Panc1 (cell line): ENCODE measurements around the gene SAMD9L. TPM values are rescaled to one million over a fixed set of nuclear protein-coding genes. Genes with fewer than 3 reads are reported as not detected.

Experiments used
- ATAC-seq: fragments of 200-7000 bp; cut with Tn5 transposase; 2 replicates; pipeline ENCODE4 v1.9.1; 2020; ENCODE audit warnings: mild to moderate bottlenecking, moderate library complexity
- BruUV-seq: library from RNA; stranded (reverse); fragments of 400-500 nt; replicated peaks from 2 replicates; lab custom pipeline; 2021; lab: Mats Ljungman, UMichigan
- CTCF ChIA-PET: fragments of 300-600 bp; sonication (Branson Sonifier 250); formaldehyde crosslinking; loops from one replicate; lab custom pipeline; 2022; ENCODE audit warnings: antibody characterized with exemption; lab: Charles Lee
- POLR2A ChIA-PET: fragments of 300-600 bp; sonication (Branson Sonifier 250); formaldehyde crosslinking; loops from one replicate; lab custom pipeline; 2022; ENCODE audit warnings: antibody characterized with exemption; lab: Charles Lee
- DNase-seq: peaks from one replicate; pipeline ENCODE4 v3.0.0-alpha.2; 2010; ENCODE audit warnings: low read depth, low spot score
- H3K27ac ChIP-seq: 2 replicates; pipeline ENCODE4 v1.5.1; 2011; ENCODE audit warnings: mild to moderate bottlenecking, low read length, inconsistent platforms
- H3K27me3 ChIP-seq: fragments of 200-500 bp; sonication (Bioruptor generic); 2 replicates; pipeline ENCODE4 v1.6.0; 2014; ENCODE audit warnings: low read length, inconsistent platforms; ENCODE audit not compliant: control insufficient read depth, insufficient read depth
- H3K36me3 ChIP-seq: fragments of 200-500 bp; sonication (Bioruptor generic); 2 replicates; pipeline ENCODE4 v1.5.1; 2014; ENCODE audit warnings: inconsistent platforms, mild to moderate bottlenecking, low read length, moderate library complexity; ENCODE audit not compliant: control insufficient read depth, insufficient read depth
- H3K4me1 ChIP-seq: 2 replicates; pipeline ENCODE4 v1.5.1; 2011; ENCODE audit warnings: inconsistent platforms, mild to moderate bottlenecking, low read length, moderate library complexity; ENCODE audit not compliant: control insufficient read depth, insufficient read depth
- H3K4me3 ChIP-seq, 2 experiments: 2 replicates each; pipeline ENCODE4 v1.5.1; 2011 to 2012; ENCODE audit warnings: low read depth in 2 of 2, low read length in 2 of 2, mild to moderate bottlenecking in 2 of 2, inconsistent platforms in 1 of 2, moderate library complexity in 1 of 2
- H3K9me3 ChIP-seq: fragments of 200-500 bp; sonication (Bioruptor generic); 2 replicates; pipeline ENCODE4 v1.5.1; 2014; ENCODE audit warnings: low read depth, mild to moderate bottlenecking, inconsistent platforms, low read length, moderate library complexity; ENCODE audit not compliant: control insufficient read depth, insufficient read depth
- POLR2AphosphoS5 ChIP-seq: IDR thresholded peaks from 2 replicates; pipeline ENCODE4 v1.6.1; 2012; ENCODE audit warnings: mild to moderate bottlenecking, low read depth, low read length, moderate library complexity
- SIN3A ChIP-seq: IDR thresholded peaks from 2 replicates; pipeline ENCODE4 v1.6.1; 2012; ENCODE audit warnings: low read depth, mild to moderate bottlenecking, low read length, moderate library complexity, borderline replicate concordance; ENCODE audit not compliant: insufficient read depth
- TCF7L2 ChIP-seq: IDR thresholded peaks from 2 replicates; pipeline ENCODE4 v1.6.1; 2011; ENCODE audit warnings: mild to moderate bottlenecking, low read depth, low read length, inconsistent platforms
- in situ Hi-C: cut with HindIII; loops from 2 replicates; pipeline ENCODE4 v1.10.0; 2016; ENCODE audit warnings: low sequenced_read_pairs, low pct_unique_long_range_greater_than_20kb
- intact Hi-C: fragments of 100-400 bp; cut with micrococcal nuclease; formaldehyde crosslinking; loops from one replicate; pipeline ENCODE4 v1.10.0; 2022; ENCODE audit not compliant: unreplicated experiment
- total RNA-seq: library from RNA; stranded (reverse); gene quantifications from one replicate; pipeline ENCODE4 v1.2.1, GENCODE V29; 2021; ENCODE audit not compliant: unreplicated experiment
- TF ChIP-seq, protein P1 (sequence below): fragments of 450-650 bp; IDR thresholded peaks from 2 replicates; pipeline ENCODE4 v1.5.1; 2017; ENCODE audit warnings: mild to moderate bottlenecking

SAMD9L gene
- total RNA-seq, 1 experiment from 2014 or later, result 1.3 TPM

DNA sequence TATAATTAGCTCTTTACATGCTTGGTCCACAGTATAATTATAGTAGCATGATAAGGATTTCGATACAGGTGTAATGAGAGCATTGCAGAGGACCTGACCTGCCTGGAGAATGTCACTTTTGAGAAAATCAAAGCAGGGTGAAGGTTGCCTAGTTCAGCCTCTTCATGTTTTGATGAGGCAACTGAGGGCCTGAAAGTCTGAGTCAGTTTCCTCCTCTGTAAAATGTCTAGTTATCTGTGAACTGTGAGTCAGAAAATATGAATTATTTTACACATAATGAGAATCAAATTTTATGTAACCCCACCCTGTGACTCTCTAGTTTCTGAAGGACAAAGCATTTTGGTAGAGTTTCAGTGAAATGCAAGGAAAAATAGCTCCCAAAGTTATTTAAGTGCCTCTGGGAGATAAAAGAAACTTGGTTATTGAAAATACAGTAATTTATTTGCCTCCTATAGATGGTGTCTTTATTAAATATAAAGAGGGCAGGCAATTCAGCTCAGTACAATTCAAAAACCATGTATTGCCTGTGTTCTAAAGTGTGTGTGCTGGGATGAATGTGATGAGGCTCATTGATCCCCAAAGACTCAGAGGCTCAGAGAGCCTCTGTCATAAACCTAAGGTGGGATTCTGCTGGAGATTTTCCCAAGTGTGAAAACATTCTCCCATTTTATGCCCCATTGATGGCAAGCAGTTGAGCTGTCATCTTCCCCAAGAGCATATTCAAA lies 37.3 kb upstream of the SAMD9L start:
- Histone ChIP-seq H3K4me3 (no peak overlapping the region), H3K9me3 (no peaks in the 10 kb centered on the region), H3K4me1 (no peaks in the 10 kb centered on the region), H3K27me3 (peaks cover 15% of the 10 kb centered on the region), H3K36me3 (no peaks in the 10 kb centered on the region), H3K27ac (no peak overlapping the region)
- no TSS peak for BruUV-seq
- no peak for DNase-seq
- ATAC-seq, result no peak
- ChIA-PET CTCF (no interaction called here), POLR2A (no interaction called here)
- intact Hi-C loops (no loop called here), in situ Hi-C loops (no loop called here)
- TF ChIP-seq POLR2AphosphoS5 (no peak), SIN3A (no peak)
- TF ChIP-seq, protein P1, sequence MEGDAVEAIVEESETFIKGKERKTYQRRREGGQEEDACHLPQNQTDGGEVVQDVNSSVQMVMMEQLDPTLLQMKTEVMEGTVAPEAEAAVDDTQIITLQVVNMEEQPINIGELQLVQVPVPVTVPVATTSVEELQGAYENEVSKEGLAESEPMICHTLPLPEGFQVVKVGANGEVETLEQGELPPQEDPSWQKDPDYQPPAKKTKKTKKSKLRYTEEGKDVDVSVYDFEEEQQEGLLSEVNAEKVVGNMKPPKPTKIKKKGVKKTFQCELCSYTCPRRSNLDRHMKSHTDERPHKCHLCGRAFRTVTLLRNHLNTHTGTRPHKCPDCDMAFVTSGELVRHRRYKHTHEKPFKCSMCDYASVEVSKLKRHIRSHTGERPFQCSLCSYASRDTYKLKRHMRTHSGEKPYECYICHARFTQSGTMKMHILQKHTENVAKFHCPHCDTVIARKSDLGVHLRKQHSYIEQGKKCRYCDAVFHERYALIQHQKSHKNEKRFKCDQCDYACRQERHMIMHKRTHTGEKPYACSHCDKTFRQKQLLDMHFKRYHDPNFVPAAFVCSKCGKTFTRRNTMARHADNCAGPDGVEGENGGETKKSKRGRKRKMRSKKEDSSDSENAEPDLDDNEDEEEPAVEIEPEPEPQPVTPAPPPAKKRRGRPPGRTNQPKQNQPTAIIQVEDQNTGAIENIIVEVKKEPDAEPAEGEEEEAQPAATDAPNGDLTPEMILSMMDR, result no peak

DNA sequence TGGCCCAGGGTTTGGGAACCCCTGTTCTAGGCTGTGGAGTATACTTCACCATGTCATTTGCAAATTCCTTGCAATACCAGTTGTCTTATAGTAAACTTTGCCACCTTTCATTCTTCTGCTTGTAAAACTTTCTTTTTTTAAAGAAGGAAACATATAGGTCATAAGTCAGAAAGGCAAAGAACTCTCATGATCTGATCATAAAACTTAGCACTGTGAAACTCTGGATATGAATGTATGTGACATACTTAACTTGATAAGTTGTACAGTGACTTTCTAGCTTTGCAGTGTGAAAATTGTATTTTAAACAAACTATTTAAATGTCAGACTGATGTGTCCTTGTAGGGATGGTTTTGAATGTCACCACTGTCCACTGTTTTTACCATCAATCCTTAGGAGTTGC lies 31.0 kb upstream of the SAMD9L start:
- Histone ChIP-seq H3K4me3 (no peak overlapping the region), H3K36me3 (no peaks in the 10 kb centered on the region), H3K27me3 (peaks cover 6% of the 10 kb centered on the region), H3K9me3 (no peaks in the 10 kb centered on the region), H3K27ac (no peak overlapping the region), H3K4me1 (no peaks in the 10 kb centered on the region)
- in situ Hi-C loops, result no loop called here
- ATAC-seq (no peak), DNase-seq (no peak)
- ChIA-PET CTCF (no interaction called here), POLR2A (no interaction called here)
- no TSS peak for BruUV-seq
- intact Hi-C loops, result loop anchor here (5.0 kb wide), 1 partner anchor 48 kb away; the partner anchor contains the start of gene HEPACAM2
- TF ChIP-seq SIN3A, result no peak

DNA sequence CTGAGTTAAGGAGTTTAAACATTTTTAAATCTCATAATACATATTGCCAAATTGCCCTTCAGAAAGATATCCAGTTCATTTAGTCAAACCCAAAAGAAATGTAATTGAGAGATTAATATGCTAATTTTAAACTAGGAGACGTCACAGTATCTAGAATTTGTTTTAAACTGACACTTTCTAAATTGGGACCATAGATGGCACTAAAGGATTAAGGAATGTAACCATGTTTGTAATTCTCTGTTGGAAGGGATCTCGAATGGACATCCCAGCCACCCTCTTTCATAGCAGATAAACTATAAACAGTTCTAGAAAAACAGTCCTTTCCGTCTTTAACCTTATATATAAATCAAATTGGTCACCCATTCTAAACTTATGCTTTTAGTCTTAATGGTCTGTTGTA lies 30.0 kb upstream of the SAMD9L start:
- ATAC-seq (no peak), DNase-seq (no peak)
- intact Hi-C loops (loop anchor here (5.0 kb wide), 1 partner anchor 49 kb away; the partner anchor contains the start of gene HEPACAM2), in situ Hi-C loops (no loop called here)
- Histone ChIP-seq H3K9me3 (no peaks in the 10 kb centered on the region), H3K27me3 (peaks cover 6% of the 10 kb centered on the region), H3K27ac (no peak overlapping the region), H3K4me3 (no peak overlapping the region), H3K4me1 (no peaks in the 10 kb centered on the region), H3K36me3 (no peaks in the 10 kb centered on the region)
- POLR2A ChIA-PET, result no interaction called here
- no TSS peak for BruUV-seq
- CTCF ChIA-PET, result no interaction called here
- TF ChIP-seq, protein P1, result peak; percentile 27; the same call in 1 of the 2 replicates
- no peak for TF ChIP-seq POLR2AphosphoS5
- no peak for TF ChIP-seq SIN3A
- TF ChIP-seq TCF7L2, result no peak
